ENCODE measurements around the gene P2RY8.
"Not testable (repeated sequence)": the region's sequence is repeated elsewhere in the genome, so short reads cannot be mapped to it uniquely, and the experiment has no call there.

- TF ChIP-seq POLR2A (IDR thresholded peaks at IDR 0.05; ENCODE audit: low read depth, low read length); CTCF (conservative IDR thresholded peaks at IDR 0.05; ENCODE audit: low read depth, low read length); SMC3 (IDR thresholded peaks at IDR 0.05; ENCODE audit: low read depth, low read length); NFE2L2 (IDR thresholded peaks at IDR 0.05; ENCODE audit: low read depth, low read length); BHLHE40 (IDR thresholded peaks at IDR 0.05; ENCODE audit: low read depth, low read length); MXI1 (IDR thresholded peaks at IDR 0.05; ENCODE audit: borderline replicate concordance, low read depth, low read length): not testable (repeated sequence)
Measured at GRCh38 chrX:1537716-1538090, 718 bp upstream of the P2RY8 start.
